ENCODE results near the gene LZTS2.
"Not testable (repeated sequence)": the region's sequence is repeated elsewhere in the genome, so short reads cannot be mapped to it uniquely, and the experiment has no call there.

LZTS2 gene

GRCh38 chr10:100970914-100971811 is 28.4 kb upstream of the LZTS2 start:
- no peak for DNase-seq (ENCODE audit: insufficient read length, low spot score)
- TF ChIP-seq POLR2A (IDR thresholded peaks at IDR 0.05; ENCODE audit: low read depth, low read length), result no peak

GRCh38 chr10:100972115-100972903 is 27.3 kb upstream of the LZTS2 start:
- FAIRE-seq (no peak), DNase-seq (ENCODE audit: insufficient read length, low spot score) (no peak)
- TF ChIP-seq POLR2A (IDR thresholded peaks at IDR 0.05; ENCODE audit: low read depth, low read length), result no peak

More at GRCh38 chr10:100970914-100971811, 28.4 kb upstream of the LZTS2 start:
- FAIRE-seq, result no peak

- FAIRE-seq, result no peak
- TF ChIP-seq POLR2A (IDR thresholded peaks at IDR 0.05; ENCODE audit: low read depth, low read length), result no peak
- DNase-seq (ENCODE audit: insufficient read length, low spot score), result no peak
Measured at GRCh38 chr10:100972904-100973535, 26.6 kb upstream of the LZTS2 start.

GRCh38 chr10:100975397-100975796 is 24.2 kb upstream of the LZTS2 start:
- not testable (repeated sequence) for DNase-seq (ENCODE audit: insufficient read length, low spot score); FAIRE-seq

- FAIRE-seq (no peak), DNase-seq (ENCODE audit: insufficient read length, low spot score) (no peak)
- TF ChIP-seq POLR2A (IDR thresholded peaks at IDR 0.05; ENCODE audit: low read depth, low read length), result no peak
Measured at GRCh38 chr10:100976906-100977305, 22.7 kb upstream of the LZTS2 start.

GRCh38 chr10:100977436-100977835 is 22.2 kb upstream of the LZTS2 start:
- TF ChIP-seq POLR2A (IDR thresholded peaks at IDR 0.05; ENCODE audit: low read depth, low read length), result no peak
- no peak for FAIRE-seq
- no peak for DNase-seq (ENCODE audit: insufficient read length, low spot score)

GRCh38 chr10:100978121-100978900 is 21.3 kb upstream of the LZTS2 start:
- FAIRE-seq (no peak), DNase-seq (ENCODE audit: insufficient read length, low spot score) (no peak)
- no peak for TF ChIP-seq POLR2A (IDR thresholded peaks at IDR 0.05; ENCODE audit: low read depth, low read length)

GRCh38 chr10:100978901-100979195 is 20.8 kb upstream of the LZTS2 start:
- FAIRE-seq (no peak), DNase-seq (ENCODE audit: insufficient read length, low spot score) (no peak)
- no peak for TF ChIP-seq POLR2A (IDR thresholded peaks at IDR 0.05; ENCODE audit: low read depth, low read length)

GRCh38 chr10:100979791-100980272 is 19.8 kb upstream of the LZTS2 start:
- FAIRE-seq (no peak), DNase-seq (ENCODE audit: insufficient read length, low spot score) (no peak)
- TF ChIP-seq POLR2A (IDR thresholded peaks at IDR 0.05; ENCODE audit: low read depth, low read length), result no peak

GRCh38 chr10:100980311-100980710 is 19.3 kb upstream of the LZTS2 start:
- no peak for DNase-seq (ENCODE audit: insufficient read length, low spot score)
- no peak for TF ChIP-seq POLR2A (IDR thresholded peaks at IDR 0.05; ENCODE audit: low read depth, low read length)
- no peak for FAIRE-seq

- DNase-seq (ENCODE audit: insufficient read length, low spot score) (no peak), FAIRE-seq (no peak)
- TF ChIP-seq POLR2A (IDR thresholded peaks at IDR 0.05; ENCODE audit: low read depth, low read length), result no peak
Measured at GRCh38 chr10:100980711-100981110, 18.9 kb upstream of the LZTS2 start.

GRCh38 chr10:100981178-100981772 is 18.3 kb upstream of the LZTS2 start:
- TF ChIP-seq POLR2A (IDR thresholded peaks at IDR 0.05; ENCODE audit: low read depth, low read length), result no peak
- DNase-seq (ENCODE audit: insufficient read length, low spot score), result no peak
- FAIRE-seq, result no peak

Data from H54 (cell line).